A549 (cell line): ENCODE results near the gene PDXP.
A peak's percentile ranks its signal among the peaks of the same experiment; 100 is the strongest.

Source experiments
- FOSL2 ChIP-seq, 2 experiments: fragments of 450-650 bp in 1 of 2; fragments of >200 bp in 1 of 2; sonication (Bioruptor Twin) in 1 of 2; formaldehyde crosslinking; IDR thresholded peaks; 2 replicates each; pipeline versions ENCODE4 v1.5.0 to v1.6.1; 2016 to 2020; ENCODE audit warnings: mild to moderate bottlenecking in 1 of 2, moderate library complexity in 1 of 2
- POLR2A ChIP-seq: IDR thresholded peaks from 2 replicates; pipeline ENCODE4 v1.6.1; 2012; ENCODE audit warnings: mild to moderate bottlenecking, low read length
- POLR2AphosphoS2 ChIP-seq: conservative IDR thresholded peaks from 2 replicates; pipeline ENCODE4 v1.6.1; 2012; ENCODE audit warnings: low read length, improper control_type of control experiment, inconsistent platforms
- SMC3 ChIP-seq: fragments of >200 bp; sonication (Bioruptor Twin); formaldehyde crosslinking; IDR thresholded peaks from 3 replicates; pipeline ENCODE4 v1.6.1; 2018; ENCODE audit warnings: inconsistent platforms
- ZC3H11A ChIP-seq: fragments of 450-650 bp; IDR thresholded peaks from 2 replicates; pipeline ENCODE4 v1.6.1; 2014; ENCODE audit warnings: antibody characterized with exemption, mild to moderate bottlenecking
- TF ChIP-seq, protein P1 (sequence below): fragments of >200 bp; sonication (Bioruptor Twin); formaldehyde crosslinking; IDR thresholded peaks from 3 replicates; pipeline ENCODE4 v1.5.1; 2016
- TF ChIP-seq, protein P2 (sequence below): fragments of 200-600 bp; sonication (generic); IDR thresholded peaks from 2 replicates; pipeline ENCODE4 v1.6.1; 2016; ENCODE audit warnings: antibody characterized with exemption, mild to moderate bottlenecking, moderate library complexity
- TF ChIP-seq, protein P3 (sequence below): fragments of >200 bp; sonication (Bioruptor Twin); formaldehyde crosslinking; IDR thresholded peaks from 3 replicates; pipeline ENCODE4 v1.6.1; 2016

DNA sequence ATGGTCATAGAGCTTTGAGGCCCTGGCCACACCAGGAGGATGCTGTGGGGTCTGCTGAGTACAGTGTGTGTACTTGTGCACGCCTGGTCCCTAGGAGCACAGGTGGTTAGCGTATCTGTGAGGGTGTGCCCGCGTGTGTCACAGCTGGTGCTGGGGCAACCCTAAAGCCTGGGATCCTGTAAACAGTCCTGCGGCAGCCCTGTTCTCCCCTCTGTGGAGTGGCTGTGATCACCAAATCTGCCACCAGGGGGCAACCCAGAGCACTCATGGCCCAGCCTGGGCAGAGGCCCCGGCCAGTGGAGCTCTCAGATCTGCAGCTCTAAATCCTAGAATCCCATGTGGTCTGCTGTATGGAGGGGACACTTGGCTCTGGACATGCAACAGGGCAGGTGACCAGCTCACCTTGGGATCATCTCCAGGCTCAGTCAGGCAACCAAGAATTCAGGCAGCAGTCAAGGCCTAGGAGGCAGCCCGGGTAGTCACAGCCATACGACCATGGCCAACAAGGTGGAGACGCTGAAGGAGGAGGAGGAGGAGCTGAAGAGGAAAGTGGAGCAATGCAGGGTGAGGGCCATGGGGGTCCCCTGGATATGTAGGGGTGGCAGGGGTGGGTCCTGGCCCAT, 15.2 kb upstream of the PDXP start:
- TF ChIP-seq, protein P1, sequence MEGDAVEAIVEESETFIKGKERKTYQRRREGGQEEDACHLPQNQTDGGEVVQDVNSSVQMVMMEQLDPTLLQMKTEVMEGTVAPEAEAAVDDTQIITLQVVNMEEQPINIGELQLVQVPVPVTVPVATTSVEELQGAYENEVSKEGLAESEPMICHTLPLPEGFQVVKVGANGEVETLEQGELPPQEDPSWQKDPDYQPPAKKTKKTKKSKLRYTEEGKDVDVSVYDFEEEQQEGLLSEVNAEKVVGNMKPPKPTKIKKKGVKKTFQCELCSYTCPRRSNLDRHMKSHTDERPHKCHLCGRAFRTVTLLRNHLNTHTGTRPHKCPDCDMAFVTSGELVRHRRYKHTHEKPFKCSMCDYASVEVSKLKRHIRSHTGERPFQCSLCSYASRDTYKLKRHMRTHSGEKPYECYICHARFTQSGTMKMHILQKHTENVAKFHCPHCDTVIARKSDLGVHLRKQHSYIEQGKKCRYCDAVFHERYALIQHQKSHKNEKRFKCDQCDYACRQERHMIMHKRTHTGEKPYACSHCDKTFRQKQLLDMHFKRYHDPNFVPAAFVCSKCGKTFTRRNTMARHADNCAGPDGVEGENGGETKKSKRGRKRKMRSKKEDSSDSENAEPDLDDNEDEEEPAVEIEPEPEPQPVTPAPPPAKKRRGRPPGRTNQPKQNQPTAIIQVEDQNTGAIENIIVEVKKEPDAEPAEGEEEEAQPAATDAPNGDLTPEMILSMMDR: peak; percentile 67
- TF ChIP-seq ZC3H11A: no peak
- TF ChIP-seq POLR2A: no peak
- no peak for TF ChIP-seq FOSL2 (IDR thresholded peaks at IDR 0.05)
- no peak for TF ChIP-seq FOSL2 (CRISPR knock-in tag; IDR thresholded peaks at IDR 0.05)
- TF ChIP-seq POLR2AphosphoS2: no peak
- TF ChIP-seq, protein P2, sequence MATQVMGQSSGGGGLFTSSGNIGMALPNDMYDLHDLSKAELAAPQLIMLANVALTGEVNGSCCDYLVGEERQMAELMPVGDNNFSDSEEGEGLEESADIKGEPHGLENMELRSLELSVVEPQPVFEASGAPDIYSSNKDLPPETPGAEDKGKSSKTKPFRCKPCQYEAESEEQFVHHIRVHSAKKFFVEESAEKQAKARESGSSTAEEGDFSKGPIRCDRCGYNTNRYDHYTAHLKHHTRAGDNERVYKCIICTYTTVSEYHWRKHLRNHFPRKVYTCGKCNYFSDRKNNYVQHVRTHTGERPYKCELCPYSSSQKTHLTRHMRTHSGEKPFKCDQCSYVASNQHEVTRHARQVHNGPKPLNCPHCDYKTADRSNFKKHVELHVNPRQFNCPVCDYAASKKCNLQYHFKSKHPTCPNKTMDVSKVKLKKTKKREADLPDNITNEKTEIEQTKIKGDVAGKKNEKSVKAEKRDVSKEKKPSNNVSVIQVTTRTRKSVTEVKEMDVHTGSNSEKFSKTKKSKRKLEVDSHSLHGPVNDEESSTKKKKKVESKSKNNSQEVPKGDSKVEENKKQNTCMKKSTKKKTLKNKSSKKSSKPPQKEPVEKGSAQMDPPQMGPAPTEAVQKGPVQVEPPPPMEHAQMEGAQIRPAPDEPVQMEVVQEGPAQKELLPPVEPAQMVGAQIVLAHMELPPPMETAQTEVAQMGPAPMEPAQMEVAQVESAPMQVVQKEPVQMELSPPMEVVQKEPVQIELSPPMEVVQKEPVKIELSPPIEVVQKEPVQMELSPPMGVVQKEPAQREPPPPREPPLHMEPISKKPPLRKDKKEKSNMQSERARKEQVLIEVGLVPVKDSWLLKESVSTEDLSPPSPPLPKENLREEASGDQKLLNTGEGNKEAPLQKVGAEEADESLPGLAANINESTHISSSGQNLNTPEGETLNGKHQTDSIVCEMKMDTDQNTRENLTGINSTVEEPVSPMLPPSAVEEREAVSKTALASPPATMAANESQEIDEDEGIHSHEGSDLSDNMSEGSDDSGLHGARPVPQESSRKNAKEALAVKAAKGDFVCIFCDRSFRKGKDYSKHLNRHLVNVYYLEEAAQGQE: no peak
- peak; percentile 79 for TF ChIP-seq SMC3
- TF ChIP-seq, protein P3, sequence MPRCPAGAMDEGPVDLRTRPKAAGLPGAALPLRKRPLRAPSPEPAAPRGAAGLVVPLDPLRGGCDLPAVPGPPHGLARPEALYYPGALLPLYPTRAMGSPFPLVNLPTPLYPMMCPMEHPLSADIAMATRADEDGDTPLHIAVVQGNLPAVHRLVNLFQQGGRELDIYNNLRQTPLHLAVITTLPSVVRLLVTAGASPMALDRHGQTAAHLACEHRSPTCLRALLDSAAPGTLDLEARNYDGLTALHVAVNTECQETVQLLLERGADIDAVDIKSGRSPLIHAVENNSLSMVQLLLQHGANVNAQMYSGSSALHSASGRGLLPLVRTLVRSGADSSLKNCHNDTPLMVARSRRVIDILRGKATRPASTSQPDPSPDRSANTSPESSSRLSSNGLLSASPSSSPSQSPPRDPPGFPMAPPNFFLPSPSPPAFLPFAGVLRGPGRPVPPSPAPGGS: no peak
